Measurements from ENCODE around the gene RBL1.

The RBL1 gene

DNA sequence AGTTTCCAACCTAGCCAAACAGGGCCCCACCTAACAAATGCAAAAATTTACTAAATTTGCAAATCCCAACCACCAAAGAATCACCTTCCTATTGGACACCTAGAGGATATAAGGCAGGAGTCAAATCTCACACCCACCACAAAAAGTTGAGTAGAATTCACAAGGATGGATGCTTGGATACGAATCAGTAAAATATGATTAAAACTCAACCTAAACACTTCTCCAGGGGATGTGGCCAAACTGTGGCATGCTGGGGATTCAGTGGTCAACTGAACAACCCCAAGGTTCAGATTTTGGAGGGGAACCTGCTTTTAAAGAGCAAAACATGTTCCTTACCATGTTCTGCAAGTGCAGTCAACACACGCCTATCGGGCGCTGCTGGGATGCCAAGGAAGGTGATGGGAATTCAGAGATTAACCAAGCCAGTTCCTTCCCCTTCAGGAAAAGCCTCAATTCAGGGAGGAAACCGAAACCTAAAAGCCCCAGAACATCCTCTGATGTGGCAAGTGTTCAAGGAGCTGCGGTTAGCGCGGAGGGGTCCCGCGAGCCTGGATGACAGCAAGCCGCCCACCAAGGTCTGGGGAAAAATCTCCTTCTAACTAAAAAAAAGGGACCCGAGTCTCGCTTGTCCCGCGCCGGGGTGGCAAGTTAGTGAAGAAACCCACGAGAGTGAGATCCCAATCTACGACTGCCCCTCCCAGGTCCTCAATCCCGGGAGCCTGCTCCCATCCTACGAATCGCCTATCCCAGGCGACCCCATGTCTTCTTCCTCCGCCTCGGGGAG lies 145.2 kb downstream of the RBL1 start:
- DNase-seq (ENCODE audit: low read depth in 2 of 2) = no peak
